OCI-LY3 (cell line): ENCODE measurements around the gene C1orf226.
A peak's percentile ranks its signal among the peaks of the same experiment; 100 is the strongest.
"Not testable (repeated sequence)": the region's sequence is repeated elsewhere in the genome, so short reads cannot be mapped to it uniquely, and the experiment has no call there.

Experiments
- H2AFZ ChIP-seq: fragments of 200-600, 300-600 bp; shearing (Covaris generic); 2 replicates; pipeline ENCODE4 v1.6.0; 2014; ENCODE audit warnings: antibody characterized with exemption, low read depth, low read length
- H3K27ac ChIP-seq: fragments of 200-600, 300-600 bp; sonication (generic); 2 replicates; pipeline ENCODE4 v1.5.1; 2014; ENCODE audit warnings: mild to moderate bottlenecking, low read length, moderate library complexity, mixed read lengths
- H3K27me3 ChIP-seq: fragments of 200-600, 300-600 bp; sonication (generic); 2 replicates; pipeline ENCODE4 v1.6.1; 2014; ENCODE audit warnings: low read depth, low read length, mixed read lengths
- H3K36me3 ChIP-seq: fragments of 200-600, 300-600 bp; sonication (generic); replicated peaks from 2 replicates; pipeline ENCODE3; 2014; ENCODE audit warnings: low read depth, low read length, mixed read lengths
- H3K4me1 ChIP-seq: fragments of 300-600, 200-600 bp; sonication (generic); 2 replicates; pipeline ENCODE4 v1.6.1; 2014; ENCODE audit warnings: low read length, mixed read lengths
- H3K4me2 ChIP-seq: fragments of 200-600, 300-600 bp; sonication (generic); 2 replicates; pipeline ENCODE4 v1.6.1; 2014; ENCODE audit warnings: low read length, mixed read lengths
- H3K4me3 ChIP-seq: fragments of 300-600, 200-600 bp; sonication (generic); 2 replicates; pipeline ENCODE4 v1.5.1; 2014; ENCODE audit warnings: antibody characterized with exemption, mild to moderate bottlenecking, low read length, moderate library complexity
- H3K79me2 ChIP-seq: fragments of 300-600, 200-600 bp; shearing (Covaris generic); 2 replicates; pipeline ENCODE4 v1.6.1; 2014; ENCODE audit warnings: mild to moderate bottlenecking, low read length, mixed read lengths
- H3K9ac ChIP-seq: fragments of 300-600, 200-600 bp; shearing (Covaris generic); 2 replicates; pipeline ENCODE4 v1.6.0; 2014; ENCODE audit warnings: mild to moderate bottlenecking, low read length, moderate library complexity
- H3K9me3 ChIP-seq: fragments of 200-600, 300-600 bp; shearing (Covaris generic); 2 replicates; pipeline ENCODE4 v1.6.1; 2014; ENCODE audit warnings: low read length, mixed read lengths; ENCODE audit not compliant: insufficient read depth
- H4K20me1 ChIP-seq: fragments of 200-600, 300-600 bp; sonication (generic); 2 replicates; pipeline ENCODE4 v1.6.1; 2016; ENCODE audit warnings: low read length, mixed read lengths; ENCODE audit not compliant: insufficient read depth
- CTCF ChIP-seq: fragments of 200-600, 300-600 bp; sonication (generic); IDR thresholded peaks from 2 replicates; pipeline ENCODE4 v1.5.1; 2014; ENCODE audit warnings: antibody characterized with exemption, low read length, low read depth
- EZH2phosphoT487 ChIP-seq: fragments of 200-600 bp; shearing (Covaris generic); IDR thresholded peaks from 2 replicates; pipeline ENCODE4 v1.6.1; 2018; ENCODE audit warnings: antibody characterized with exemption, mixed run types, low read depth

Gene C1orf226

DNA sequence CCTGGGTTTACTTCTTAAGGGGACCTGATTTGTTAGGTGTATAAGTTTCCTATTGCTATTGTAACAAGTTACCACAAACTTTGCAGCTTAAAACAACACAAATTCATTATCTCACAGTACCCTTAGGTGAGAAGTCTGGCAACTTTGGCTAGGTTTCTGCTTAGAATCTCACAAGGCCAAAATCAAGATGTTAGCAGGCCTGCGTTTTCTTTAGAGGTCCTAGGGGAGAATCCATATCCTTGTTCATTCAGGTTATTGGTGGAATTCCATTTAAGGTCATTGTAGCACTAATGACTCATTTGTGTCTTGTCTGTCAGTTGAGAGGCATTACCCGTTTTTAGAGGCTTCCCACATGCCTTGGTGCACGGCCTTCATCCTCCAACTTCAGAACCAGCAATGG, 38.6 kb downstream of the C1orf226 start:
- Histone ChIP-seq H3K9ac (no peak overlapping the region), H3K36me3 (no peaks in the 10 kb centered on the region), H3K4me3 (no peak overlapping the region), H2AFZ (no peak overlapping the region), H3K79me2 (no peaks in the 10 kb centered on the region), H3K9me3 (no peaks in the 10 kb centered on the region), H3K27ac (no peak overlapping the region), H3K4me1 (peaks cover 16% of the 10 kb centered on the region), H4K20me1 (no peaks in the 10 kb centered on the region), H3K27me3 (peaks cover 17% of the 10 kb centered on the region), H3K4me2 (no peak overlapping the region)
- no peak for TF ChIP-seq EZH2phosphoT487
- no peak for TF ChIP-seq CTCF

DNA sequence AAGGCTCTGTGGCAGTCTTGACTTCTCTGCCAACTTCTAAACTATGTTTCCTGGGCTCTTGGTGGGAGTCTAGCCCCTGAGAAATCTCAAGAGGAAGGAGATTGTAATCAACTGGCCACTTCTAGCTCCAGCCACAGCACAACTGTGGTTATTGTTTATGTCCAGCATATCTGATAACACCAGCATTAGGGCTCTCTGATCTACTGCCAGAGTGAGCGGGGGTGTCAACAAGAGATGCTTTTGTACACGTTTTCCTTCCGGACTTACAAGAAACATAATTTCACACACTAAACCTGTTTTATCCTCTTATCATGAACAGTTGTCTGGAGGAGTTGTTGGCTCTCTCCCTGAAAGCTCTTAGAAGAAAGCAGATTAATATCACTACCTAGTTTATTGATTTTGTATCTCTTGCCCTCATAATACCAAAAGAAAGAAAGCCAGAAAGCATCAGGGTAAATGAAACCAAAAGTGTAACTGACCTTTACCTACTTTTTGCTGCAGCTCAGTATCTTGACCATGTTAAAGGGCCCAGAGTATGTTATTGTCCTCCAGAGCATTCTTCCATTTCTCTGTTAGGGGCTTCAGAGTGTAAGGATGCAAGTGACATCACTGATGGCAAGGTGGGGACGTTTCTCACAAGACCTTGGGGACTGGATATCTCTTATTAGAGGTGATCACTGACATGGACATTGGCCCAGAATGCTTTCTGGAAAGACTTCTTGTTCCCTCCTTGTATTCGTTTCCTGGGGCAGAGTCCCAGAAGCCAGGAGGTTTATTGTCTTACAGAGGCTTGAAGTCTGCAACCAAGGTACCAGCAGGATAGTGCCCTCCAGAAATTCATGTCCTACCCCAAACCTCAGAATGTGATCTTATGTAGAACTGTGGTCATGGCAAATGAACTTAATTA, 40.0 kb downstream of the C1orf226 start:
- H2AFZ ChIP-seq, result no peak overlapping the region
- H3K9ac ChIP-seq, result no peak overlapping the region
- TF ChIP-seq EZH2phosphoT487, result no peak
- no peak for TF ChIP-seq CTCF
- H4K20me1 ChIP-seq, result no peaks in the 10 kb centered on the region
- H3K4me1 ChIP-seq, result peaks cover 16% of the 10 kb centered on the region
- H3K79me2 ChIP-seq, result no peaks in the 10 kb centered on the region
- H3K36me3 ChIP-seq, result no peaks in the 10 kb centered on the region
- H3K27me3 ChIP-seq, result peaks cover 20% of the 10 kb centered on the region
- no peak overlapping the region for H3K27ac ChIP-seq
- no peaks in the 10 kb centered on the region for H3K9me3 ChIP-seq
- H3K4me2 ChIP-seq, result no peak overlapping the region
- no peak overlapping the region for H3K4me3 ChIP-seq

GRCh38 chr1:162422662-162423375, 41.3 kb downstream of the C1orf226 start:
- H3K9ac ChIP-seq, result no peak overlapping the region
- no peak for TF ChIP-seq CTCF
- no peak for TF ChIP-seq EZH2phosphoT487

GRCh38 chr1:162430583-162430982, 49.1 kb downstream of the C1orf226 start:
- Histone ChIP-seq H2AFZ (no peak overlapping the region), H4K20me1 (no peaks in the 10 kb centered on the region), H3K9ac (no peak overlapping the region), H3K9me3 (no peaks in the 10 kb centered on the region), H3K27me3 (no peaks in the 10 kb centered on the region), H3K36me3 (no peaks in the 10 kb centered on the region), H3K4me3 (no peak overlapping the region), H3K4me2 (no peak overlapping the region), H3K27ac (no peak overlapping the region), H3K4me1 (peaks cover 10% of the 10 kb centered on the region), H3K79me2 (no peaks in the 10 kb centered on the region)
- TF ChIP-seq CTCF (no peak), EZH2phosphoT487 (no peak)

More at GRCh38 chr1:162422662-162423375, 41.3 kb downstream of the C1orf226 start:
- H3K27me3 ChIP-seq, result peaks cover 20% of the 10 kb centered on the region
- no peaks in the 10 kb centered on the region for H3K9me3 ChIP-seq
- H4K20me1 ChIP-seq, result no peaks in the 10 kb centered on the region
- H3K36me3 ChIP-seq, result no peaks in the 10 kb centered on the region
- H3K79me2 ChIP-seq, result no peaks in the 10 kb centered on the region
- H3K4me3 ChIP-seq, result no peak overlapping the region
- H3K4me1 ChIP-seq, result peaks cover 16% of the 10 kb centered on the region
- H3K27ac ChIP-seq, result no peak overlapping the region
- H2AFZ ChIP-seq, result no peak overlapping the region
- peak overlapping the region; percentile 50 for H3K4me2 ChIP-seq

- H4K20me1 ChIP-seq, H2AFZ ChIP-seq, H3K4me1 ChIP-seq, H3K4me2 ChIP-seq, H3K9me3 ChIP-seq, H3K36me3 ChIP-seq, H3K9ac ChIP-seq, H3K27ac ChIP-seq, H3K27me3 ChIP-seq, H3K4me3 ChIP-seq, H3K79me2 ChIP-seq: not testable (repeated sequence)
Observed at GRCh38 chr1:162432977-162433713, 51.6 kb downstream of the C1orf226 start.
